Colonic mucosa (tissue), 4 donors: ENCODE data around the gene PLEKHM3. TPM values are rescaled to one million over a fixed set of nuclear protein-coding genes. Genes with fewer than 3 reads are reported as not detected.

Experiments used
- DNase-seq: peaks from one replicate; pipeline ENCODE4 v3.0.0-alpha.2; 2020
- H3K27ac ChIP-seq: fragments of 200-600 bp; one replicate; pipeline ENCODE4 v1.8.0; 2021
- H3K27me3 ChIP-seq: fragments of 200-600 bp; one replicate; pipeline ENCODE4 v1.8.0; 2021
- H3K36me3 ChIP-seq: fragments of 200-600 bp; one replicate; pipeline ENCODE4 v1.8.0; 2021
- H3K4me1 ChIP-seq: fragments of 200-600 bp; one replicate; pipeline ENCODE4 v1.8.0; 2021; ENCODE audit warnings: mild to moderate bottlenecking
- H3K4me3 ChIP-seq: fragments of 200-600 bp; one replicate; pipeline ENCODE4 v1.8.0; 2021
- H3K9ac ChIP-seq, 2 donors: one replicate each; pipeline ENCODE4 v1.7.0; 2013; ENCODE audit warnings: control low read depth in 2 of 2, low read depth in 2 of 2, low read length in 2 of 2
- H3K9me3 ChIP-seq: fragments of 200-600 bp; one replicate; pipeline ENCODE4 v1.8.0; 2021
- CTCF ChIP-seq: fragments of 200-600 bp; IDR thresholded peaks from one replicate; pipeline ENCODE4 v1.8.0; 2022; ENCODE audit warnings: antibody characterized with exemption, mild to moderate bottlenecking
- intact Hi-C: fragments of 100-400 bp; cut with DNase I; formaldehyde crosslinking; loops from one replicate; pipeline ENCODE4 v1.14.1; 2022
- total RNA-seq, 2 donors: library from RNA; stranded (reverse); fragmentation: NEBNext Ultra II Directional in 1 of 2; extraction: Animal tissue kit (Norgen Biotek cat#: 25700) in 1 of 2; gene quantifications; one replicate each; pipeline ENCODE4 v1.2.1, GENCODE V29; 2021
- donor health status: healthy.
- donor health status: DM: no; HTN: no; CAD: no.
- donor health status: DM: no; HTN: no; CAD: no.

PLEKHM3 gene
- total RNA-seq, 2 donors from 2014 or later, result 5.7 to 8.3 TPM

DNA sequence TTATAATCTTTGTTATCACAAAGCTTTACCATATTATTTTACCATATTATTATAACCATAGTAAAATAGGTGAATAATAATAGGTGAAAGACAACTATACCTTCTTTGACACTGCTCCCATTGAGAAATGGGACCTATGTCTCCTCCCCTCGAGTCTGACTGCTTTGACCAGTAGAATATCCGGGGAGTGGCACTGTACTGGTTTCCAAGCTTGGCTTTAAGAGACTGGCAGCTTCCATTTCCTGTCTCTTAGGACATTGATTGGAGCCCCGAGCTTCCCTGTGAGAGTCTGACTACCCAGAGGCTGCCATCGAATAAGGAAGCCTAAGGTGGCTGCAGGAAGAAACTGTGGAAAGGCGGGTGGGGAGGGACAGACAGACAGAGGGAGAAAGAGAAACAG lies 40.1 kb upstream of the PLEKHM3 start:
- no peak for TF ChIP-seq CTCF
- no peak for DNase-seq
- Histone ChIP-seq H3K4me1 (no peaks in the 10 kb centered on the region), H3K36me3 (no peaks in the 10 kb centered on the region), H3K4me3 (no peak overlapping the region), H3K27ac (no peak overlapping the region), H3K9ac (no peak overlapping the region), H3K9me3 (no peaks in the 10 kb centered on the region), H3K27me3 (no peaks in the 10 kb centered on the region)
- intact Hi-C loops, result no loop called here

GRCh38 chr2:208064220-208064961 lies 39.1 kb upstream of the PLEKHM3 start:
- H3K9me3 ChIP-seq, result no peaks in the 10 kb centered on the region

GRCh38 chr2:208062961-208063360 lies 37.6 kb upstream of the PLEKHM3 start:
- Histone ChIP-seq H3K36me3 (no peaks in the 10 kb centered on the region), H3K27me3 (no peaks in the 10 kb centered on the region), H3K9ac (no peak overlapping the region), H3K9me3 (no peaks in the 10 kb centered on the region), H3K4me3 (no peak overlapping the region), H3K4me1 (no peaks in the 10 kb centered on the region), H3K27ac (no peak overlapping the region)
- TF ChIP-seq CTCF, result no peak
- DNase-seq, result no peak
- intact Hi-C loops, result no loop called here

More at GRCh38 chr2:208064220-208064961, 39.1 kb upstream of the PLEKHM3 start:
- Histone ChIP-seq H3K27me3 (no peaks in the 10 kb centered on the region), H3K27ac (no peak overlapping the region), H3K9ac (no peak overlapping the region), H3K4me1 (no peaks in the 10 kb centered on the region), H3K4me3 (no peak overlapping the region), H3K36me3 (no peaks in the 10 kb centered on the region)
- intact Hi-C loops, result no loop called here
- DNase-seq, result no peak
- no peak for TF ChIP-seq CTCF

DNA sequence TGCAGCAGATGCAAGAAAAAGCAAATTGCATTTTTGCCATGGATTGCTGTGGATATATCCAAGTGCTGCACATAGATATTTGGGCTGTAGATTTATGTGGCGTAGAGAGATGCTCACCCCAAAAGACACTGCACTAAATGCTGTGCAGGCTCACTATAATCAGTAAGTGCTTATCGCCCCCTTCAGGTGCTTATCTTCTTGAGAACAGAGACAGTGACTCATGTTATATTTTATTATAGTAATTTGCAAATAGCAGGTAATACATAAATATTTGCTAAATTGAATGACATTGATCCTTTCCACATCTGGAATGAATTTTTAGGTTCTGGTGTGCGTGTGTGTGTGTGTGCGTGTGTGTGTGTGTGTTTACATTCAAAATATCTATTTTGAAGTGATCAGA lies 36.8 kb upstream of the PLEKHM3 start:
- H3K4me1 ChIP-seq, result no peaks in the 10 kb centered on the region
- H3K36me3 ChIP-seq, result no peaks in the 10 kb centered on the region
- H3K9ac ChIP-seq, result no peak overlapping the region
- no peak overlapping the region for H3K27ac ChIP-seq
- no peak for TF ChIP-seq CTCF
- H3K9me3 ChIP-seq, result no peaks in the 10 kb centered on the region
- H3K4me3 ChIP-seq, result no peak overlapping the region
- DNase-seq, result peak; percentile 47
- intact Hi-C loops, result no loop called here
- H3K27me3 ChIP-seq, result no peaks in the 10 kb centered on the region

DNA sequence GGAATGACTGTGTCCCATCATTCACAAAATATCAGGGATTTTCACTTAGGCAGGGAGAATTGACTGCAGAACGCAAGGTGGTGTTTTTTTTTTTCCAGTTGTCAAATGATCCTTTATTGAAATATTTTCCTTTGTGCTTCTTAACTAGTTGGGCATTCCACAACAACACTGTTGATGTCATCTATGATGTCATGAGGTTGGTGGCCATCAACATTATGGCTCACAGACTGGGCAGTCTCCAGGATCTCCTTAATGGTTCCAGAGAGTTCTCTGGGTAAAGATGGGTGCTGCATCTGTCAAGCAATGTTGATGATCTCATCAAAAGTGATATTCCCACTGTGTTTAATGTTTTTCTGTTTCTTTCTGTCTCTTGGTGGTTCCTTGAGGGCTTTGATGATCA lies 31.8 kb upstream of the PLEKHM3 start:
- no peak for DNase-seq
- Histone ChIP-seq H3K27ac (no peak overlapping the region), H3K9ac (no peak overlapping the region), H3K4me3 (no peak overlapping the region), H3K4me1 (no peaks in the 10 kb centered on the region), H3K36me3 (no peaks in the 10 kb centered on the region), H3K9me3 (no peaks in the 10 kb centered on the region), H3K27me3 (no peaks in the 10 kb centered on the region)
- TF ChIP-seq CTCF, result no peak
- intact Hi-C loops, result no loop called here
